GM23248 (cell line): ENCODE data around the gene CUL4B.

Experiments used
- EZH2 ChIP-seq: fragments of 200-600 bp; sonication (generic); IDR thresholded peaks from 2 replicates; pipeline ENCODE4 v1.6.1; 2018; ENCODE audit warnings: antibody characterized with exemption, mild to moderate bottlenecking; ENCODE audit not compliant: insufficient read depth, poor library complexity, severe bottlenecking
- EZH2phosphoT487 ChIP-seq: fragments of 200-600 bp; sonication (generic); IDR thresholded peaks from 2 replicates; pipeline ENCODE4 v1.6.1; 2018; ENCODE audit warnings: antibody characterized with exemption, moderate library complexity, mild to moderate bottlenecking, low read depth; ENCODE audit not compliant: insufficient read depth

DNA sequence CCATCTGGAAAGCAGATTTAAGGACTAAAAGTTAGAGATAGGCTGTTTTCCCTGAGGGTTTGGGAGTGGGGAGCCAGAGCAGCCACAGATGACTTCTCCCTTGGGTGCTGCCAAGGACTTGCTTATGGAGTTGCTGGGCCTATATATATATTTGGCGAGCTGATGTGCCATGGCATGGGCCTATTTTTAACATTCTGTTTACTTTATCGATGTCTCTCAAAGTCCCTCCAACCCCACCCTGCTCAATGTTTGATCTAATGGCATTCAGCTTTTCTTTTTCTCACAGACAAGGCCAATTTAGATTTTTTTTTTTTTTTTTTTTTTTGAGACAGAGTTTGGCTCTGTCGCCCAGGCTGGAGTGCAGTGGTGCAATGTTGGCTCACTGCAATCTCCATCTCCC, 6.1 kb upstream of the CUL4B start:
- TF ChIP-seq EZH2, result no peak
- no peak for TF ChIP-seq EZH2phosphoT487
